HL-60/S4 treated with retinoic acid at 250 ng/mL for 4 days and 3 days (cell line): ENCODE data around the gene KYAT1.
"Not testable (repeated sequence)": the region's sequence is repeated elsewhere in the genome, so short reads cannot be mapped to it uniquely, and the experiment has no call there.

Source experiments
- in situ Hi-C: fragments of 300-500 bp; cut with MboI; formaldehyde crosslinking; loops from 2 replicates; pipeline ENCODE4 v1.7.0; 2022; ENCODE audit warnings: low sequenced_read_pairs

The KYAT1 gene

GRCh38 chr9:128820665-128821583 lies 60.8 kb downstream of the KYAT1 start:
- in situ Hi-C loops: no loop called here

- in situ Hi-C loops: no loop called here
These were observed 61.8 kb downstream of the KYAT1 start for GRCh38 chr9:128819716-128820664.

- in situ Hi-C loops: no loop called here
These were observed 62.7 kb downstream of the KYAT1 start for GRCh38 chr9:128818839-128819715.

GRCh38 chr9:128818099-128818838 lies 63.5 kb downstream of the KYAT1 start, which contains the start of gene ENDOG:
TSS of gene ENDOG (plus strand) at chr9:128818500. CDS start at chr9:128818685, 185 bp downstream.
- in situ Hi-C loops: no loop called here

GRCh38 chr9:128810873-128811272 lies 70.9 kb downstream of the KYAT1 start:
- in situ Hi-C loops: no loop called here

- in situ Hi-C loops: no loop called here
These were observed 71.9 kb downstream of the KYAT1 start for GRCh38 chr9:128809831-128810230.

GRCh38 chr9:128809036-128809599 lies 72.6 kb downstream of the KYAT1 start:
- in situ Hi-C loops: no loop called here

- in situ Hi-C loops: no loop called here
These were observed 73.2 kb downstream of the KYAT1 start for GRCh38 chr9:128808543-128808942.

- in situ Hi-C loops: no loop called here
These were observed 73.9 kb downstream of the KYAT1 start for GRCh38 chr9:128807827-128808226.

- in situ Hi-C loops: no loop called here
These were observed 76.1 kb downstream of the KYAT1 start for GRCh38 chr9:128805661-128806060.

GRCh38 chr9:128802482-128802881 lies 79.3 kb downstream of the KYAT1 start:
- in situ Hi-C loops: no loop called here

GRCh38 chr9:128800061-128800460 lies 81.7 kb downstream of the KYAT1 start:
- in situ Hi-C loops: no loop called here

GRCh38 chr9:128798896-128799295 lies 82.9 kb downstream of the KYAT1 start:
- in situ Hi-C loops: no loop called here

GRCh38 chr9:128794961-128795360 lies 86.8 kb downstream of the KYAT1 start:
- in situ Hi-C loops: not testable (repeated sequence)

GRCh38 chr9:128792978-128793686 lies 88.6 kb downstream of the KYAT1 start:
- in situ Hi-C loops: no loop called here

- in situ Hi-C loops: no loop called here
These were observed 89.6 kb downstream of the KYAT1 start for GRCh38 chr9:128792134-128792533.

GRCh38 chr9:128790536-128790935 lies 91.2 kb downstream of the KYAT1 start:
- in situ Hi-C loops: no loop called here

GRCh38 chr9:128788445-128788844 lies 93.3 kb downstream of the KYAT1 start:
- in situ Hi-C loops: no loop called here

- in situ Hi-C loops: no loop called here
These were observed 94.1 kb downstream of the KYAT1 start for GRCh38 chr9:128787659-128788058.
